Measurements from ENCODE around the gene RSRC1.

- no peak for TF ChIP-seq CTCF (IDR thresholded peaks at IDR 0.05; ENCODE audit: control extremely low read depth in 1 of 3, insufficient read depth in 1 of 3, low read depth in 1 of 3, low read length in 3 of 3)
- TF ChIP-seq ASH2L (IDR thresholded peaks at IDR 0.05; ENCODE audit: low read length): no peak
- TF ChIP-seq SIN3A (conservative IDR thresholded peaks at IDR 0.05 in 1 of 2, IDR thresholded peaks at IDR 0.05 in 1 of 2; ENCODE audit: low read depth in 1 of 2, low read length in 2 of 2): no peak
- TF ChIP-seq BRCA1 (IDR thresholded peaks at IDR 0.05; ENCODE audit: low read depth, low read length): no peak
These were observed 246.0 kb downstream of the RSRC1 start for GRCh38 chr3:158355623-158356588.

Measured in H1 (cell line).